ENCODE measurements around the gene DNHD1. TPM values are rescaled to one million over a fixed set of nuclear protein-coding genes. Genes with fewer than 3 reads are reported as not detected.

Gene DNHD1
- total and polyA plus RNA-seq, 2 of the 13 experiments (the other 11 are each of a cell fraction or from before 2014, with no cell fraction given), result 2.7 to 9.3 TPM

DNA sequence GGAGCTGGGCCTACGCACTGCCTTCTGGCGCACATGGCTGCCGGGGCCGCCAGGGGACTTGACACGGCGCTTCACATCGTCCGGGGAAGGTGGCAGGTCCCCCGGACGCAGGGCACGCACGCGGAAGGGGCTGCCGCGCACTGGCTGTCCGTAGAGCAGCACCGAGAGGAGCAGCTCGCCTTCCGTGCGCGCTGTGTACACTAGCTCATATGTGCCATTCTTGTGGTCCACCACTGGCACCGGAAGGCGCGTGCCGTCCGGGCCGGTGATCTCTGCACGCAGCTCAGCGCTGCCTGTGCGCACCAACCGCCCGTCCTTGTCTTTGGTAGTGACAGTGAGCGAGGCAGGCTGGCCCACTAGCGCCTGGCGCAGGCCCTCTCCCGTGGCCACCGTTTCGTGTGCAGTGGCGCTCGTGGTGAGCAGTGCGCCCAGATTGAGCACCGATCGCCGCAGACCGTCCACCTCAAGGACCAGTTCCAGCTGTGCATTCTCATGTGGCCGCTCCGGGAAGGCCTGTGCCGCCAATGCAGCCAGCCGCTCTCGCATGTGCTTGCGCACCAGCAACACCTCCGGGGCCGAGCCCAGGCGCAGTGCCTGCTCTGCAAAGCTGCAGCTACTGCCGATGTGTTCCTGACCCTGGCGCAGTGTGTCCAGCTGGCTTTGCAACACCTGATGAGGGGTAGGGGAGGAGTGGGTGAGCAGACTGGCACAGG is 40.6 kb upstream of the DNHD1 start:
- H3K27ac ChIP-seq (ENCODE audit: extremely low read length, insufficient read depth, low read length), result no peak overlapping the region
- ATAC-seq (no peak), FAIRE-seq (no peak), DNase-seq (ENCODE audit: low spot score) (no peak)
- no peaks in the 10 kb centered on the region for H4K20me1 ChIP-seq (ENCODE audit: insufficient read depth, low read length)
- H3K4me1 ChIP-seq (ENCODE audit: insufficient read depth, low read length), result no peaks in the 10 kb centered on the region
- peaks cover 0 to 7% of the 10 kb centered on the region in 2 experiments; a peak in 3 of 5 replicates for H3K36me3 ChIP-seq (replicated peaks in 1 of 2; ENCODE audit: control insufficient read depth in 1 of 2, insufficient read depth in 2 of 2, low read length in 2 of 2)
- no peak for TF ChIP-seq SMC3 (IDR thresholded peaks at IDR 0.05; ENCODE audit: low read length)
- no peak for TF ChIP-seq ZNF720 (CRISPR knock-in tag; IDR thresholded peaks at IDR 0.05)
- TF ChIP-seq ZFP62 (CRISPR knock-in tag; IDR thresholded peaks at IDR 0.05), result no peak
- TF ChIP-seq ZMYM2 (CRISPR knock-in tag; IDR thresholded peaks at IDR 0.05), result no peak
- TF ChIP-seq ZNF709 (CRISPR knock-in tag; IDR thresholded peaks at IDR 0.05), result no peak
- no peak for TF ChIP-seq DPF2 (CRISPR knock-in tag; IDR thresholded peaks at IDR 0.05; ENCODE audit: borderline replicate concordance, low read depth)
- no peak for TF ChIP-seq SOX6 (IDR thresholded peaks at IDR 0.05)
- no peak for TF ChIP-seq SOX6 (CRISPR knock-in tag; IDR thresholded peaks at IDR 0.05)
- no peak for TF ChIP-seq PHF8 (CRISPR knock-in tag; IDR thresholded peaks at IDR 0.05)
- no peak for TF ChIP-seq PAXIP1 (CRISPR knock-in tag; conservative IDR thresholded peaks at IDR 0.05)
- no peak for TF ChIP-seq ZFP36L1 (CRISPR knock-in tag; IDR thresholded peaks at IDR 0.05)
- no peak for TF ChIP-seq GZF1 (CRISPR knock-in tag; IDR thresholded peaks at IDR 0.05)
- TF ChIP-seq ZNF552 (CRISPR knock-in tag; IDR thresholded peaks at IDR 0.05; ENCODE audit: borderline replicate concordance), result no peak
- TF ChIP-seq, protein P1, sequence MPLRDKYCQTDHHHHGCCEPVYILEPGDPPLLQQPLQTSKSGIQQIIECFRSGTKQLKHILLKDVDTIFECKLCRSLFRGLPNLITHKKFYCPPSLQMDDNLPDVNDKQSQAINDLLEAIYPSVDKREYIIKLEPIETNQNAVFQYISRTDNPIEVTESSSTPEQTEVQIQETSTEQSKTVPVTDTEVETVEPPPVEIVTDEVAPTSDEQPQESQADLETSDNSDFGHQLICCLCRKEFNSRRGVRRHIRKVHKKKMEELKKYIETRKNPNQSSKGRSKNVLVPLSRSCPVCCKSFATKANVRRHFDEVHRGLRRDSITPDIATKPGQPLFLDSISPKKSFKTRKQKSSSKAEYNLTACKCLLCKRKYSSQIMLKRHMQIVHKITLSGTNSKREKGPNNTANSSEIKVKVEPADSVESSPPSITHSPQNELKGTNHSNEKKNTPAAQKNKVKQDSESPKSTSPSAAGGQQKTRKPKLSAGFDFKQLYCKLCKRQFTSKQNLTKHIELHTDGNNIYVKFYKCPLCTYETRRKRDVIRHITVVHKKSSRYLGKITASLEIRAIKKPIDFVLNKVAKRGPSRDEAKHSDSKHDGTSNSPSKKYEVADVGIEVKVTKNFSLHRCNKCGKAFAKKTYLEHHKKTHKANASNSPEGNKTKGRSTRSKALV (CRISPR knock-in tag; IDR thresholded peaks at IDR 0.05), result no peak
- no peak for TF ChIP-seq TEAD3 (CRISPR knock-in tag; optimal IDR thresholded peaks at IDR 0.05; ENCODE audit: borderline replicate concordance)
- CTCF ChIA-PET (ENCODE audit: low intra/inter-chr PET ratio, low total read pairs), result no interaction called here
- H3K4me2 ChIP-seq (ENCODE audit: low read depth, low read length), result no peak overlapping the region
- H3K9me3 ChIP-seq (ENCODE audit: low read length), result no peaks in the 10 kb centered on the region
- H3K9ac ChIP-seq (ENCODE audit: insufficient read depth, low read depth, low read length), result no peak overlapping the region
- 94% methylated on average over 29 of the region's 56 CpGs for WGBS (ENCODE audit: low lambda C conversion rate)
- intact Hi-C loops (cut with micrococcal nuclease; ENCODE audit: unreplicated experiment) (no loop called here), in situ Hi-C loops (cut with HindIII; ENCODE audit: extremely low pct_ligation_motif_present, low pct_unique_long_range_greater_than_20kb) (no loop called here)
- H3K79me2 ChIP-seq (ENCODE audit: insufficient read depth, low read length), result no peaks in the 10 kb centered on the region
- POLR2A ChIA-PET, result no interaction called here
- H3K27me3 ChIP-seq (ENCODE audit: control insufficient read depth in 1 of 2, insufficient read depth in 2 of 2, low read length in 2 of 2), result no peaks in the 10 kb centered on the region
- BruUV-seq (replicated peaks), result no TSS peak
- H2AFZ ChIP-seq (ENCODE audit: low read length), result no peak overlapping the region
- no peak overlapping the region for H3K4me3 ChIP-seq (replicated peaks in 1 of 3; ENCODE audit: insufficient read depth in 1 of 3, low read depth in 2 of 3, low read length in 3 of 3)

All from HepG2 (cell line).